AG08395 (cell line): ENCODE measurements around the gene KCNJ12.
"Not testable (repeated sequence)": the region's sequence is repeated elsewhere in the genome, so short reads cannot be mapped to it uniquely, and the experiment has no call there.

Experiments used
- DNase-seq: peaks from one replicate; pipeline ENCODE4 v3.0.0; 2012; ENCODE audit warnings: mixed read lengths, low spot score

Gene KCNJ12

GRCh38 chr17:21376081-21376758 is at the start of gene KCNJ12:
TSS of gene KCNJ12 (plus strand) at chr17:21376357. CDS start at chr17:21415343, 38,986 bp downstream.
- peak; percentile 39 for DNase-seq

- not testable (repeated sequence) for DNase-seq
Measured at GRCh38 chr17:21327921-21328320, 48.2 kb upstream of the KCNJ12 start.

- not testable (repeated sequence) for DNase-seq
Measured at GRCh38 chr17:21328778-21329177, 47.4 kb upstream of the KCNJ12 start.

- DNase-seq = no peak
Measured at GRCh38 chr17:21330436-21331160, 45.6 kb upstream of the KCNJ12 start.

- DNase-seq = not testable (repeated sequence)
Measured at GRCh38 chr17:21336541-21337294, 39.4 kb upstream of the KCNJ12 start.

- DNase-seq = not testable (repeated sequence)
Measured at GRCh38 chr17:21337981-21338625, 38.1 kb upstream of the KCNJ12 start.

- no peak for DNase-seq
Measured at GRCh38 chr17:21339011-21339410, 37.1 kb upstream of the KCNJ12 start.

GRCh38 chr17:21339571-21339970 is 36.6 kb upstream of the KCNJ12 start:
- not testable (repeated sequence) for DNase-seq

GRCh38 chr17:21340407-21340806 is 35.8 kb upstream of the KCNJ12 start:
- not testable (repeated sequence) for DNase-seq

- not testable (repeated sequence) for DNase-seq
Measured at GRCh38 chr17:21341279-21341678, 34.9 kb upstream of the KCNJ12 start.

- not testable (repeated sequence) for DNase-seq
Measured at GRCh38 chr17:21341925-21342540, 34.1 kb upstream of the KCNJ12 start.

- not testable (repeated sequence) for DNase-seq
Measured at GRCh38 chr17:21343061-21343949, 32.9 kb upstream of the KCNJ12 start.

- DNase-seq = not testable (repeated sequence)
Measured at GRCh38 chr17:21344801-21345200, 31.4 kb upstream of the KCNJ12 start.

- no peak for DNase-seq
Measured at GRCh38 chr17:21345236-21345635, 30.9 kb upstream of the KCNJ12 start.

GRCh38 chr17:21346107-21346506 is 30.1 kb upstream of the KCNJ12 start:
- DNase-seq = not testable (repeated sequence)

- not testable (repeated sequence) for DNase-seq
Measured at GRCh38 chr17:21346651-21347250, 29.4 kb upstream of the KCNJ12 start.

- not testable (repeated sequence) for DNase-seq
Measured at GRCh38 chr17:21347660-21348059, 28.5 kb upstream of the KCNJ12 start.

- DNase-seq = not testable (repeated sequence)
Measured at GRCh38 chr17:21348081-21348925, 27.9 kb upstream of the KCNJ12 start.

- DNase-seq = not testable (repeated sequence)
Measured at GRCh38 chr17:21348926-21349261, 27.3 kb upstream of the KCNJ12 start.
